ENCODE data around the gene ARHGEF1. TPM values are rescaled to one million over a fixed set of nuclear protein-coding genes. Genes with fewer than 3 reads are reported as not detected.

The ARHGEF1 gene
- total RNA-seq, 6 experiments from 2014 or later: 63.8 to 73.3 (median 68.2) TPM

DNA sequence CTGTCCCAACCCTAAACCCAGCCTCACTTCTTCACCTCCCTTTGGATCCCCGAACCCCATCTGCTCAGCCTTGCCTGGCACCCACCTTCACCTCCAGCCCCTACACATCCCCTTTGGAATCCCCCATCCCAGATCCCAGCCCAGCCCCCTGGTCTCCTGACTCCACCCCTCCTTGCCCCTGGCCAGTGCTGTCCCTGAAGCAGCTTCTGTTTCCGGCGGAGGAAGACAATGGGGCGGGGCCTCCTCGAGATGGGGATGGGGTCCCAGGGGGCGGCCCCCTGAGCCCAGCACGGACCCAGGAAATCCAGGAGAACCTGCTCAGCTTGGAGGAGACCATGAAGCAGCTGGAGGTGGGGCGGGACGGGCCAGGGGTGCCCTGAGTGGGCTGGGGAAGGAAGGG is 23.3 kb downstream of the ARHGEF1 start:
- Mint-ChIP-seq H3K4me3 (no peak overlapping the region), H3K27ac (no peak overlapping the region), H3K36me3 (ENCODE audit: low read depth) (peaks cover 18% of the 10 kb centered on the region), H3K9me3 (no peaks in the 10 kb centered on the region), H3K4me1 (ENCODE audit: low read depth) (no peaks in the 10 kb centered on the region), H3K27me3 (ENCODE audit: insufficient read depth) (peaks cover 12% of the 10 kb centered on the region)
- TF ChIP-seq, protein P1, sequence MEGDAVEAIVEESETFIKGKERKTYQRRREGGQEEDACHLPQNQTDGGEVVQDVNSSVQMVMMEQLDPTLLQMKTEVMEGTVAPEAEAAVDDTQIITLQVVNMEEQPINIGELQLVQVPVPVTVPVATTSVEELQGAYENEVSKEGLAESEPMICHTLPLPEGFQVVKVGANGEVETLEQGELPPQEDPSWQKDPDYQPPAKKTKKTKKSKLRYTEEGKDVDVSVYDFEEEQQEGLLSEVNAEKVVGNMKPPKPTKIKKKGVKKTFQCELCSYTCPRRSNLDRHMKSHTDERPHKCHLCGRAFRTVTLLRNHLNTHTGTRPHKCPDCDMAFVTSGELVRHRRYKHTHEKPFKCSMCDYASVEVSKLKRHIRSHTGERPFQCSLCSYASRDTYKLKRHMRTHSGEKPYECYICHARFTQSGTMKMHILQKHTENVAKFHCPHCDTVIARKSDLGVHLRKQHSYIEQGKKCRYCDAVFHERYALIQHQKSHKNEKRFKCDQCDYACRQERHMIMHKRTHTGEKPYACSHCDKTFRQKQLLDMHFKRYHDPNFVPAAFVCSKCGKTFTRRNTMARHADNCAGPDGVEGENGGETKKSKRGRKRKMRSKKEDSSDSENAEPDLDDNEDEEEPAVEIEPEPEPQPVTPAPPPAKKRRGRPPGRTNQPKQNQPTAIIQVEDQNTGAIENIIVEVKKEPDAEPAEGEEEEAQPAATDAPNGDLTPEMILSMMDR (IDR thresholded peaks at IDR 0.05): no peak
- DNase-seq: no peak

DNA sequence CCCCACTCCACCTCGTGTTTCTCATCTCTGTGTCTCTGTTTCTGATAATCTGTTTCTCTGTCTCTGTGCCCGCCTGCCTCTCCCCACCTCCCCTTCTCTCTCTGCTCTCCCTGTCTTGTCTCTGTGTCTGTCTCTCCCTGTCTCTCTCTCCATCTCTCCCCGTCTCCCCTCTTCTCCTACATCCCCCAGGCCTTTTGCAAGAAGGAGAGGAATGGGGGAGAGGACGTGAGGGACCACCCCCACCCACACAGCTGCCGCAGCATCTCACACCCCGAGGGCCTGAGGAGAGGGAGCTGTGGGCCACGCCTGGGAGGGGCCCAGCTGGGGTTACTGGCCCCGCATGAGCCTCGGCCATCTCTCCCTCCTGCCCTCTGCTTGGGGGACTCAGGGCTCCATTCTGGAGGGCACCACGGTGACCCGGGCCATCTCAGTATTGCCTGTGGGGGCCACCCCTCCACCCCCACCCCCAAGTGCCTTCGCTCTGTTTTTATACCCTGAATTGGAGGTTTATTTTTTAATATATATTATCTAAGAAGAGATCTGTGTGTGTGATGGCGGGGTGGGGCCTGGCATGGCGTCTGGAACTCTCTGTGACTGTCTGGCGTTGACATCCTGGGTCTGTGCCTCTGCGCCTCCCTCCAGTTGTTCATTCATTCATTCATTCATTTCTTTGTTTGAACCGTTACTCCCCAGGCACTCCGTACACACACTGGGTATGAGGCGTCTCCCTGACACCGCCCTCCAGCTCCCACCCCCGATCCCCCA is 24.1 kb downstream of the ARHGEF1 start:
- Mint-ChIP-seq H3K9me3 (no peaks in the 10 kb centered on the region), H3K4me3 (no peak overlapping the region), H3K4me1 (ENCODE audit: low read depth) (no peaks in the 10 kb centered on the region), H3K27me3 (ENCODE audit: insufficient read depth) (peaks cover 19% of the 10 kb centered on the region), H3K36me3 (ENCODE audit: low read depth) (peaks cover 18% of the 10 kb centered on the region), H3K27ac (no peak overlapping the region)
- DNase-seq: no peak
- TF ChIP-seq, protein P1 (IDR thresholded peaks at IDR 0.05): no peak

DNA sequence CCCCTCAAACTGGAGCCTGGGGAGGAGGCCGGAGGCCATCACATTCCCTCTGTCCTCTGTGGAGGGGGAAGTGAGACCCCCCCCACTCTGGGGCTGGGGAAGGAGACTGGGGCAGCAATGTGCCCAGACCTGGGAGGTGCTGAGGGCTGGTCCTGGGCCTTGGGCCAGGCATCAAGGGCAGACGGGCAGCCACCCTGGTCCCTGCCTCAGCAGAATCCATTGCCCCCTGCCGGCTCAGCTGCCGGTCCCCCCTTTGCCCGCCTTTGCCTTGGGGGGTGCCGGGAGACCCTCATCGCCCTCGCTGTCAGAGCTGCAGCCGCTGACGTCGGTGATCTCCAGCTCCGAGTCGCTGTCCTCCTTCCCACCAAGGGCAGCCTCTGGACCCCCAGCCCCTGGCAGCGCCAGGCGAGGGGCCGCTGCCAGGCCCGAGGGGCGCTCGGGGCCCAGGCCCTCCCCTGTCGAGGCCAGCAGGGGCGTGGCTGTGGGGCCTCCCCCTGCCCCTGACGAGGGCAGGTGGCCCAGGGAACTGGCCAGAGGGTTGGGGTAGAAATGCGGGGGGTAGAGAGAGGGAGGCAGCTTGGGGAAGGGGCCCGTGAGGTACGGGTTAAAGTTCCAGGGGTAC is 25.1 kb downstream of the ARHGEF1 start:
- peaks cover 24% of the 10 kb centered on the region for H3K27me3 Mint-ChIP-seq (ENCODE audit: insufficient read depth)

DNA sequence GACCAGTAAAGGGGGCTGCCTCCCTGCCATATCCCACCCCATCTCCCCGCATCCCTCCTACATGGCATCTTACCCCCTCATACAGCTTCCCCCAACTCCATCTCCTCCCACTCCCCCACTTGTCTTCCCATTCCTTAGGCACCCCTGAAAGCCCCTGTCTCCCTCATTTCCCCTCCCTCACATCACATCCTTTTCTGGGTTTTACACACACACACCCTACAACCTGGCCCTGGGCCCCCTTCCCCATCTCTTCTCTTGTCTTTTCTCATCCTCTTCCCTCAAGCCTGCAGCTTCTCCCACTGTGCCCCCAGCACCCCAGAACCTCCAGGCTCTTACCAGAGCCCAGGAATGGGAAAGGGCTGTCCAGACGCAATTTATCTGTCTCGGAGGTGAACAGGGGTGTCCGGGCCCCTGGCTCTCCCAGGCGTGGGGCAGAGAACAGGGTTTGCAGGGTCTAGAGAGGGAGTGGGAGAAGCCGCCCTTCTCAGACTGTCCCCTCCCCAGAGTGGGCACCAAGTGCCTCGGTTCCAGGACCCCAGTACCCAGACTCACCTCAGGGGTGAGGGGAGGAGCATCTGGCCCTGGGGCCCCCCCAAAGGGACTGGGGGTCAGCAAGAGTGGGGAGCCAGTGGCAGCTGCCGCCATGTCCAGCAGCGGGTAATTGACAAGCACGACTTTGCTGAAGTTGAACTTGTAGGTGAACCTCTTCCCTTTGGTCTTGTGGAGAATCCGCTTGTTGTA is 25.9 kb downstream of the ARHGEF1 start:
- Mint-ChIP-seq H3K27me3 (ENCODE audit: insufficient read depth) (peaks cover 27% of the 10 kb centered on the region), H3K4me3 (no peak overlapping the region)
- TF ChIP-seq, protein P1 (IDR thresholded peaks at IDR 0.05): no peak

More for the DNA sequence above, 25.1 kb downstream of the ARHGEF1 start:
- no peaks in the 10 kb centered on the region for H3K9me3 Mint-ChIP-seq
- H3K4me1 Mint-ChIP-seq (ENCODE audit: low read depth): no peaks in the 10 kb centered on the region
- no peak overlapping the region for H3K4me3 Mint-ChIP-seq
- TF ChIP-seq, protein P1 (IDR thresholded peaks at IDR 0.05): no peak
- no peak for DNase-seq
- peaks cover 18% of the 10 kb centered on the region for H3K36me3 Mint-ChIP-seq (ENCODE audit: low read depth)
- no peak overlapping the region for H3K27ac Mint-ChIP-seq

DNA sequence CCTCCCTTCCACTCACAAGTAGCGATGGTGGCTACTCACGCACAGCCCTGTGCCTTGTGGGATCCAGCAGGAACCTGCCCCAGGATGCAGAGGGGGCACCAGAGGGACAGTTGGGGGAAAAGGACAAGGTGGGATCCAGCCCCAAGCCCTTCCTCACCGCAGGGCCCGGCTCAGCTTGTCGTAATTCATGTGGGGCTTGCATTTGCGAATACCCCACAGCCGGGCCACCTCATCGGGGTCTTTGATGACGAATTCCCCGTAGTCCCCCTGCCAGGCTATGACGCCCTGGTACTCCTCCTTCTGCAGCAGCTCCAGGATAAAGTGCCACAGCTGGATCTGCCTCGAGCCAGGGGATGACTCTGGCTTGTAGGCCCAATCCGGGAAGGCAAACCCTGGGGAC is 26.7 kb downstream of the ARHGEF1 start:
- peaks cover 32% of the 10 kb centered on the region for H3K27me3 Mint-ChIP-seq (ENCODE audit: insufficient read depth)
- DNase-seq: no peak

More for the DNA sequence above, 25.9 kb downstream of the ARHGEF1 start:
- no peak overlapping the region for H3K27ac Mint-ChIP-seq
- H3K4me1 Mint-ChIP-seq (ENCODE audit: low read depth): no peaks in the 10 kb centered on the region
- H3K36me3 Mint-ChIP-seq (ENCODE audit: low read depth): peaks cover 18% of the 10 kb centered on the region
- no peaks in the 10 kb centered on the region for H3K9me3 Mint-ChIP-seq
- no peak for DNase-seq

More for the DNA sequence above, 26.7 kb downstream of the ARHGEF1 start:
- TF ChIP-seq, protein P1 (IDR thresholded peaks at IDR 0.05): no peak
- no peak overlapping the region for H3K4me3 Mint-ChIP-seq
- no peaks in the 10 kb centered on the region for H3K4me1 Mint-ChIP-seq (ENCODE audit: low read depth)
- no peaks in the 10 kb centered on the region for H3K9me3 Mint-ChIP-seq
- H3K27ac Mint-ChIP-seq: no peak overlapping the region
- peaks cover 11% of the 10 kb centered on the region for H3K36me3 Mint-ChIP-seq (ENCODE audit: low read depth)
